Cardiac septum (tissue), 1 donor: ENCODE measurements around the gene SYK. TPM values are rescaled to one million over a fixed set of nuclear protein-coding genes. Genes with fewer than 3 reads are reported as not detected.

ENCODE experiments used
- DNase-seq: peaks from one replicate; pipeline ENCODE4 v3.0.0-alpha.2; 2020; ENCODE audit warnings: low spot score
- intact Hi-C: fragments of 100-400 bp; cut with DNase I; formaldehyde crosslinking; loops from one replicate; pipeline ENCODE4 v1.14.0; 2022
- total RNA-seq: library from RNA; stranded (reverse); fragmentation: NEBNext Ultra II Directional; extraction: Animal tissue kit (Norgen Biotek cat#: 25700); gene quantifications from one replicate; pipeline ENCODE4 v1.2.1, GENCODE V29; 2021
- donor health status: DM: no; HTN: no; CAD: no.

SYK gene
- total RNA-seq, 1 donor from 2014 or later, result 4.7 TPM

- intact Hi-C loops, result no loop called here
- peak; percentile 4 for DNase-seq
These were observed 40.7 kb downstream of the SYK start for GRCh38 chr9:90842176-90842777.

GRCh38 chr9:90842996-90843395 lies 41.4 kb downstream of the SYK start:
- peak; percentile 73 for DNase-seq
- intact Hi-C loops, result no loop called here

DNA sequence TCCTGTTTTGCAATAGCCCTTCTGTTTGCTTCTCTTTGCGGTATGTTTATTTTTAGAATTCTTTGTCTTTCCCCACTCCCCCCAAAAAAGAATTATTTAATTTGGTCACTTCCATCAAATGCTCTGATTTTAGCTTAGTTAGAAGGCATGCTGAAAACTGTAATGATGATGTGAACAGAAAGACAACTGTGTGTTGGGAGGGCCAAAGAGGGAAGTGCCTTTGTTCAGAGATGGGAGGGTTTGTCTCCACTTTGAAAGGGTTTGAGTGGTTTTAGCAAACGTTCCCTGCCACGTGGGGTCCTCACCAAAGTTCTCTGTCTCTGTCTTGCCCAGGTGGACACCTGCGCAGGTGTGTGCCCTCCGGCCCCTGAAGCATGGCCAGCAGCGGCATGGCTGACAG lies 41.9 kb downstream of the SYK start:
- intact Hi-C loops, result no loop called here

DNA sequence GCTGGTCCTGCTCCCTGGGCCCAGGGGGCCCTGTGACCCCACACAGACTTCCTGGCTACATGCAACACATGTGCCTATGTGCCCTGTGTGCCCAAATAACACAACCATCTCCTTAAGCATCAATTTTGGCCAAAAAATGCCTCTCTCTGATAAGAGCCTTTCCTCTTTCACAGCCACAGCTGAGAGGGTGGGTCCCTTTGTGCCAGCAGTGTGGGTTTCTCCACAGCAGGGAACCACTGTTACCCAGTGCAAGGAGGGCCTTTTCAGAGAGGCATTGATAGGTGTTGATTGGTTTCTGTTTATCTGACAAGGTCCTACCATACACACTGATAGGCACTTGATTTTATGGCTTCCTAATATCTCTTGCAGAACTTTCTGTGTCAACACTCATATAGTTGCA lies 42.7 kb downstream of the SYK start:
- DNase-seq, result peak; percentile 20
- intact Hi-C loops, result no loop called here

More for the DNA sequence above, 41.9 kb downstream of the SYK start:
- DNase-seq, result peak; percentile 66

DNA sequence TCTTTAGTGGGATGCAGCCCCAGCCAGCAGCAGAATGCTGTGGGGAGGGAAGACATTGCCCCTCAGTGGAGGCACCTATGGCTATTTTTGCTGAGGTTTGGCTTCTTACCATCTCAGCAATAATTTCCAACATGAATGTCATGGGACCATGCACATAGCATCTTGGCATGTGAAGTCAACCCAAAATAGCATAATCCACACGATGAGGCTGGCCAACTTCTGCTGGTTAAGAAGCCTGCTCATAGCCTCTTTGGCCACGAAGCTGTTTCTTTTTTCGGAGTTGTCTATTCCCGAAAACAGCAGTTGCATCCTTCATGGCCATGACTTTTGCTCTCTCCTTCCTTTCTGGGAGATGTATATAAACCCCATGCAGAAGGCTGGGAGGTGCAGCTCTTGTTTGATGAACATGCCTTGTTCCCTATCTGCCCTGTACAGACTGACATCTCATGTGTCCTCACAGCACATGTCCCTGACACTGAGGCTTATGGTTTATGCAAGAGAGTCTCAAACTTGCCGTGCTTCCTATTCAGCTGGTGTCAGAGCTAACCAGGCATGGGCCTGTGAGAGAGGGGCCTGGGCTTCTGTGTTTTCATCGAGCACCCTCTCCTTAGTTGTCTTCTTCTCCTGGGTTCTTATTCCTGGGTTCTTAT lies 45.3 kb downstream of the SYK start:
- intact Hi-C loops, result no loop called here

DNA sequence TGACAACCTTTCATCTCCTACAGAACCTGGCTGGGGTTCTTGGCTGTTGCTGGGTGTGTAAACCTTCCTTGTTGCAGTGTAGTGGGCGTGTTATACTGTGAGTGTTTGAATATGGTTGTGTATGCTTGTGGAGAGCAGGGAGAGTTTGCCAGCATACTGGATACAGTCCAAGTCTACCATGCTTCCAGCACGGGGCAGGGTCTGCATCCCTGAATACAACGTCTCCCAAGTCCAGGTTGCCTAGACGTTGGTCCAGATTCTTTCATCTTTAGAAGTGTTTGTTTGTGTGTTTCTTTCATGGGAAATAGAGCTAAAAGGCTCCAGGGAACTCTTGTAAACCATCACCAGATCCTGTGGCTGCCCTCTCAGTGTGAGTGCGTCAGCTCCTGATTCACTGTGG lies 46.4 kb downstream of the SYK start:
- intact Hi-C loops, result no loop called here

More for the DNA sequence above, 45.3 kb downstream of the SYK start:
- DNase-seq, result peak; percentile 41

GRCh38 chr9:90848866-90849265 lies 47.2 kb downstream of the SYK start:
- peak; percentile 33 for DNase-seq
- intact Hi-C loops, result no loop called here

More for the DNA sequence above, 46.4 kb downstream of the SYK start:
- no peak for DNase-seq

GRCh38 chr9:90851444-90851843 lies 49.8 kb downstream of the SYK start:
- peak; percentile 10 for DNase-seq
- intact Hi-C loops, result no loop called here

DNA sequence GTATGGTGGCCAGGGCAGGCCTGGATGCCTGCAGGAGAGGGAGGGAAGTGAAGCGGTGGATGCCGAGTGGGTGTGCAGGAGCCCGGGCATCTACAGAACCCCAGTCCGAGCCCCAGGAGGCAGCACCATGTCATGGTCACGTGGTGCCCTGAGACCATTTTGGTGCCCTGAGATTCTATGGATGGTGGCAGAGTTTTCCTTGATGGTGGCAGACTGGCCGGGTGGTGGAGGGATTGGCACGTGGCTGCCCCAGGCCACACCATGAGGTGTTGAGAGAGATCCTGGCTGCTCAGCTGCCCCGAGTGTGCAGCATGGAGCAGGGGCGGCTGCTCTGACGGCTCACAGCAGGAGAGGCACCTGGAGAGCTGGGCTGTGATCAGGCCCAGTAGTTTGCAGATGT lies 52.3 kb downstream of the SYK start:
- DNase-seq, result no peak

GRCh38 chr9:90854637-90855175 lies 53.1 kb downstream of the SYK start:
- intact Hi-C loops, result no loop called here
- DNase-seq, result no peak

More for the DNA sequence above, 52.3 kb downstream of the SYK start:
- intact Hi-C loops, result no loop called here

DNA sequence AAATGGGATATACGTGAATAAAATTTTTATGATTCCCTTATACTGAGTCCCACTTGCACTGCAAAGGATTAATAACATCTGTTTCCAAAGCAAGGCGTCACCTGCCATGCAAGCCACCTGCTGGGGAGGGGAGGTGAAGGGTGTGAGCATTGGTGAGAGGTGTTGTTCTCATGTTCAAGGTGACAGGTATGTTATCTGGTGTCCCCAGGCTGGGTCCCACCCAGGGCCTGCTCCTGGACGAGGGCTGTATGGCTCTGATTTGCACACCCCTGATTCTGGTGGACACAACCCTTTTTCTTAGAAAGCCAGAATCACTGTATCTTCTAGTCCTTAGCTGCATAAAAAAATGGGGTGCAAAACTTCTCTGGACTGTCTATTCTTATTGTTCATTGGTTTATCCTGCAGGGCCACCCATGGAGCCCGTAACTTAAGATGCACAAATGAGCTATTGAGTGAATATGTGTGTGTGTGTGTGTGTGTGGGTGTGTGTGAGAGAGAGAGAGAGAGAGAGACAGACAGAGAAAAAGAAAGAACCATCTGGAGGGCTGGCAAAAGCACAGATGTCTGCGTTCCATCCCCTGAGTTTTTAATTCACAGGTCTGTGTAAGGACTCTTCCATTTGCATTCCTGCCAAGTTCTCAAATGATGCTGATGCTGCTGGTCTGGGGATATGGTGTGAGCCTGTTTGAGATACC lies 53.7 kb downstream of the SYK start:
- peak; percentile 58 for DNase-seq
- intact Hi-C loops, result no loop called here

DNA sequence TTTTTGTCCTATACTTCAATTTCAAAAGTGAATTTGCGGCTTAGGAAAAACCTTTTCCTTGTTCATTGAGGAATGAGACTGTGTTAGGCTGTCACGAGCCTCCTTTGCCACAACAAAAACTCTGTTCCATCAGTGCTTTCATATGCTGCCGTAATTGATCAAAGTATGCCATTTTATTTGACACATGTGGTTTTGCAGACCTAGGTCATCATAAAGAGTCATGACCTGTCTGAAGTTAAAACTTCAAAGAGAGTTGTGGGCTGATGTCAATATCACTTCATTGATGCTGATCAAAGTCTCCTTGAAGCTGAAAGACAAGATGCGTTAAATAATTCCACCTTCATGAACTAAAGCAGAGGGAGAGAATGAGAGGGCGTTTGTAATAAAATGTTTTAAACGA lies 55.5 kb downstream of the SYK start:
- intact Hi-C loops, result no loop called here
- DNase-seq, result no peak

- intact Hi-C loops, result no loop called here
- DNase-seq, result no peak
These were observed 56.2 kb downstream of the SYK start for GRCh38 chr9:90857855-90858254.

DNA sequence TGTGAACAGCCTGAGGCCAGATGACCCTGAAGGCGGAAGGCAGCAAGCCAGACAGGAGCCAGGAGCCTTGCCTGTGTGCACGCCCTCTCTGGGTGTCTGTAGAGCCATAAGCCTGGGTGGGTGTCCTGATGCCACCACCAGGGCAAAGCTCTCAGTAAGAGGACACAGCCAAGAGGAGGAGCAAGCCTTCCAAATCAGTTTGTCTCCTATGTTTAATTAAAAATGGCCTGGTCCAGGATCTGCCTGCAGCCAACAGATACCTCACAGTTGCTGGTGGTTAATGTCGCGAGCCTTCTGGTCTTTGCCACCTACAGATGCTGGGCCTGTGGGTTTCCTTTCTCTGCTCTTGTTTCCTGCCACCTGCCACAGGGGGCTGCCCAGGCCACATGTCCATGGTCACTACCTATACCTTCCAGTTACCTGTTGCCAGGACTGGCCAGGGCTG lies 56.9 kb downstream of the SYK start:
- DNase-seq, result no peak
- intact Hi-C loops, result no loop called here

- intact Hi-C loops, result no loop called here
- no peak for DNase-seq
These were observed 58.8 kb downstream of the SYK start for GRCh38 chr9:90860382-90860781.

DNA sequence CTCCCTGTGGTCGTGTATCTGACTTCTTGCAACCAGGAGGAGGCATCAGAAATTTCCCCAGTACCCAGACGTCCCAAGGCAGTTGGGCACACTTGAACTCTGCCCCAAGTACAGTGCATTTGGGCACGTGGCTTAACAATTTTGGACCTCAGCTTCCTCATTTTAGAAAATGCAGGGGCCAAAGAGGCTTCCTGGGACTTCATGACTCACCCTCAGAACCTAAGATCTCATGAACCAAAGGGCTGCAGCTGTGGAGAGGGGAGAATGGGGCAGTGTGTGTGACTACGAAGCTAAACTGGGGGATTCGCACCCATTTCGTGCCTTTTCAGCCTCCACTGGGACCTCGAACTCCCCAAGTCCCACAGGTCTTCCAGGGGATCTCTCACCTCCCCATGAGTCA lies 59.2 kb downstream of the SYK start:
- no peak for DNase-seq
- intact Hi-C loops, result no loop called here

DNA sequence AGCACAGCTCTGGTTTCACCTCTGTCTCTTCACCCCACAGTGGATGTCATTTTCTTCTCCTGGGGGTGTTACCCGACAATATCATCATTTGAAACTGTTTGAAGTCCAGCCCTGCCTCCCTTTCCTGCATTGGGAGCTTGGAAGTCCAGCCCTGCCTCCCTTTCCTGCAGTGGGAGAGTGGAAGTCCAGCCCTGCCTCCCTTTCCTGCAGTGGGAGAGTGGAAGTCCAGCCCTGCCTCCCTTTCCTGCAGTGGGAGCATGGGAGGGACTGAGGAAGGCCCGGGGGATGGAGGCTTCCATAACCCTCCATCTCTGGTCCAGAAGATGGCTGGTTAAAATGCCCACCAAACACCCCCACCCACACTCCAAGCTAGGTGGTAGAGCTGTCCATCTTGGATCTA lies 59.8 kb downstream of the SYK start:
- intact Hi-C loops, result no loop called here
- no peak for DNase-seq

- no peak for DNase-seq
- intact Hi-C loops, result no loop called here
These were observed 60.5 kb downstream of the SYK start for GRCh38 chr9:90861826-90862740.

DNA sequence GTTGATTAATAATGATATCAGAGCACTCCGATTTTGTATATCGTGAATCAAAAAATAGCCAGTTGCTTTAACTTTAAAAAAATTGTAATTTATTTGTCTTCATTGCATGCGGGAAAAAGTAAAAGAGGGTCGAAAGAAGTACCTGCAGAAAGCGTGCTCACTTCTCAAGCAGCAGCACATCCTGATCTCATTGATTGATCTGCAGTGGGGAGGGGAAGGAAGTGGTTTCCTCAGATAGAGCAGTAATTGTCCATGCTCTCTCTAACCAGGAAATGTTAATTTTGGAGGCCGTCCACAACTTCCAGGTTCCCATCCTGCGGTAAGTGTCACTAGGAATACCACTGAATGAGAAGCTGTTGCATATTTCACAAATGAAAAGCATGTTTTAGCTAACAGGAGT lies 63.2 kb downstream of the SYK start:
- intact Hi-C loops, result no loop called here
- no peak for DNase-seq

DNA sequence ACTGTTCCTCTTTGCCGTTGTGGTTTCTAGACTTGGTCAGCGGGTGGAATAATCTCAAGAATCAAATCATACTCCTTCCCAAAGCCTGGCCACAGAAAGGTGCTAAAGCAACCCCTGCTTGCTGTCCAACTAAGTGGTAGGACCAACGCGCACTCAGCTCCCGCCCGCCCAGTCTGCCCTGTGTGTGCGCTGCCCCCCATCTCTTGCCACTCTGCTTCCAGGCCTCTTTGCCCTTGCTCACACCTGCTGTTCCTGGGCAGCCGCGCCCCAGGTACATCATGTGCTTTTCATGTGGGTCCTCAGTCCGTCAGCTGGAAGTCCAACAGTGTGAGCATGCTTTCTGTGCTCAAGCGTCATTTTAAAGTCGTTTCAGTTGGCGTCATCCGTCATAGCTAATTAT lies 65.5 kb downstream of the SYK start:
- DNase-seq, result no peak
- intact Hi-C loops, result no loop called here
